ENCODE measurements around the gene SLC1A3. TPM values are rescaled to one million over a fixed set of nuclear protein-coding genes. Genes with fewer than 3 reads are reported as not detected.

SLC1A3 gene
- total RNA-seq, 1 donor from 2014 or later = 14.5 TPM

DNA sequence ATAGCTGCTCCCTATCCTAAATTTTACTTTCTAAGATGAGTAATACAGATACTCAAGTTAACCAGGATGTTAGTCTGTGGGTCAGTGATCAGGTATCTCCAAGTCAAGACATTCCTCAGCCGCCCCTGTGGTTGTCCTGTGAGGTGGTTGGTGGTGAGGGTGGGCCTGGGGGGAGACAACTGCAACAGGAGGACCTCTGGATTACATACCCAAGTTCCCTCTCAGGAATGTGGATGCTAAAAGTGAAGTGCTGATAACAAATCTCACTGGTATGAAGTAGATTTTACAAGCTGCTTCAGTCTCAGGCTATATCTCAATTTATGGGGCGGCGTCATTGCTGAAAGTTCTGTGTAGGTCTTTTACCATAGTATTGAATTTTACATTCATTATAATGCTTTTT is 38.3 kb downstream of the SLC1A3 start:
- Mint-ChIP-seq H3K9me3 (ENCODE audit: low read depth) (no peaks in the 10 kb centered on the region), H3K36me3 (ENCODE audit: insufficient read depth) (no peaks in the 10 kb centered on the region), H3K4me3 (ENCODE audit: low read depth) (no peak overlapping the region), H3K27ac (no peak overlapping the region), H3K4me1 (ENCODE audit: low read depth) (peaks cover 3% of the 10 kb centered on the region), H3K27me3 (no peaks in the 10 kb centered on the region)
- no peak for DNase-seq (ENCODE audit: low spot score, unreplicated experiment)
- TF ChIP-seq CTCF (IDR thresholded peaks at IDR 0.05; ENCODE audit: unreplicated experiment) = no peak

- no peak for TF ChIP-seq CTCF (IDR thresholded peaks at IDR 0.05; ENCODE audit: unreplicated experiment)
- Mint-ChIP-seq H3K4me1 (ENCODE audit: low read depth) (peaks cover 3% of the 10 kb centered on the region), H3K27ac (no peak overlapping the region), H3K9me3 (ENCODE audit: low read depth) (no peaks in the 10 kb centered on the region), H3K4me3 (ENCODE audit: low read depth) (no peak overlapping the region), H3K27me3 (no peaks in the 10 kb centered on the region), H3K36me3 (ENCODE audit: insufficient read depth) (peaks cover under 1% of the 10 kb centered on the region)
- no peak for DNase-seq (ENCODE audit: low spot score, unreplicated experiment)
Observed at GRCh38 chr5:36646100-36646499, 39.7 kb downstream of the SLC1A3 start.

DNA sequence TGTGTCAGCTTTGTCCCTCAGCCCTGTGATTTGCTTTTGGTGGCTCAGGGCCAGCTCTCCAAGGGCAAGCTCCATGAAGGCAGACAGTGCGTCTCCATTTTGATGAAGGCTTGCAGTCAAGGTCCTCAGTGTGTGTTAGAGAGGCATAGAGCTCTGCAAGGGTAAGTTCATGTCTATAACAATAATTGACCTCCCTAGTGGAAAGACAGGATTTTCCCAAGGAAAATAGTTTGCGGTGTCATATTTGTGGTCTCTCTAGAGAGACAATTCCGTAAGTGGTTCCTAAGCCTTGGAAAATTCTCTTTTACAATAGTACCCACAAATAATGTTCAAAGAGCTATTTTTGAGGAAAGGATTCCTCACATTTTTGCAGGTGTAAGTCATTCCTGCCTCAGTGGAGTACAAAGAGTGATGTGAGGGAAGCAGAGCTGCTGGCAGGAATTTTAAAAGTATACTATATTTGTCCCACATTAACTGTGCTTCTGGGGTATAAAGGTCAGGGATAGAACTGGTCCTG is 40.2 kb downstream of the SLC1A3 start:
- TF ChIP-seq CTCF (IDR thresholded peaks at IDR 0.05; ENCODE audit: unreplicated experiment) = no peak
- Mint-ChIP-seq H3K27ac (no peak overlapping the region), H3K9me3 (ENCODE audit: low read depth) (no peaks in the 10 kb centered on the region), H3K4me3 (ENCODE audit: low read depth) (no peak overlapping the region), H3K36me3 (ENCODE audit: insufficient read depth) (peaks cover 3% of the 10 kb centered on the region), H3K4me1 (ENCODE audit: low read depth) (peaks cover 3% of the 10 kb centered on the region), H3K27me3 (no peaks in the 10 kb centered on the region)
- no peak for DNase-seq (ENCODE audit: low spot score, unreplicated experiment)

DNA sequence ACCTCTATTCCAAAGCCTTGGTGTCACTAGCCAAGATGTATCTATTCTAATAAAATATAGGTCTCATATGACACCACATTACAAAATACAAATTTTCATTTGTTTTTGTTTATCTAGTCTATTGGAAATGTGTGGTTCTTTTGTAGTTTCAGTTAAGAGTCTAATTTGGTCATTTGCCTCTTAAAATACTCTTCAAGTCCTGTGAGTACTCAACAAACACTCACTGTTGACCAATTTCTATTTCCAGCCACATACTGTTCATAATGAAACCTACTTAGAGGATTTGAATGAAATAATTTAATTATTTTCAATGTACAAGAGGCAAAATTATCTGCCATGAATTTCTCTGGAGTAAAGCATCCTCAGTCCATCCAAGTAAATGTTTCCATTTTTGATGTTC is 40.6 kb downstream of the SLC1A3 start:
- Mint-ChIP-seq H3K27me3 (no peaks in the 10 kb centered on the region), H3K4me3 (ENCODE audit: low read depth) (no peak overlapping the region), H3K9me3 (ENCODE audit: low read depth) (no peaks in the 10 kb centered on the region), H3K4me1 (ENCODE audit: low read depth) (peaks cover 3% of the 10 kb centered on the region), H3K36me3 (ENCODE audit: insufficient read depth) (peaks cover 3% of the 10 kb centered on the region), H3K27ac (no peak overlapping the region)
- no peak for TF ChIP-seq CTCF (IDR thresholded peaks at IDR 0.05; ENCODE audit: unreplicated experiment)
- no peak for DNase-seq (ENCODE audit: low spot score, unreplicated experiment)

- Mint-ChIP-seq H3K27me3 (no peaks in the 10 kb centered on the region), H3K36me3 (ENCODE audit: insufficient read depth) (peaks cover 3% of the 10 kb centered on the region), H3K9me3 (ENCODE audit: low read depth) (no peaks in the 10 kb centered on the region), H3K4me1 (ENCODE audit: low read depth) (peaks cover 3% of the 10 kb centered on the region), H3K27ac (no peak overlapping the region), H3K4me3 (ENCODE audit: low read depth) (no peak overlapping the region)
- no peak for TF ChIP-seq CTCF (IDR thresholded peaks at IDR 0.05; ENCODE audit: unreplicated experiment)
- DNase-seq (ENCODE audit: low spot score, unreplicated experiment) = no peak
Observed at GRCh38 chr5:36648426-36648825, 42.0 kb downstream of the SLC1A3 start.
